Spleen (tissue), 11 donors: Measurements from ENCODE around the gene SLIT1. TPM values are rescaled to one million over a fixed set of nuclear protein-coding genes. Genes with fewer than 3 reads are reported as not detected.

Experiments
- DNase-seq: peaks from one replicate; pipeline ENCODE4 v3.0.0-alpha.2; 2020
- H3K27ac ChIP-seq, 8 donors: fragments of 200-600 bp; sonication (generic) in 7 of 8; 1 replicate in 4 of 8; 2 replicates in 4 of 8; pipeline versions ENCODE4 v1.5.0 to v1.8.0; 2016 to 2021; ENCODE audit warnings: inconsistent platforms in 4 of 8, mild to moderate bottlenecking in 4 of 8, moderate library complexity in 1 of 8
- H3K27me3 ChIP-seq, 7 donors: fragments of 200-600 bp; sonication (generic) in 6 of 7; replicated peaks in 1 of 7; 1 replicate in 4 of 7; 2 replicates in 3 of 7; pipeline versions ENCODE4 v1.5.0 to v1.8.0; 2016 to 2021; ENCODE audit warnings: inconsistent platforms in 3 of 7, mild to moderate bottlenecking in 1 of 7
- H3K36me3 ChIP-seq, 6 donors: fragments of 200-600 bp; sonication (generic) in 5 of 6; 1 replicate in 4 of 6; 2 replicates in 2 of 6; pipeline versions ENCODE4 v1.5.0 to v1.8.0; 2016 to 2021; ENCODE audit warnings: inconsistent platforms in 2 of 6
- H3K4me1 ChIP-seq, 6 donors: fragments of 200-600 bp; sonication (generic) in 5 of 6; 1 replicate in 3 of 6; 2 replicates in 3 of 6; pipeline versions ENCODE4 v1.5.0 to v1.8.0; 2016 to 2021; ENCODE audit warnings: inconsistent platforms in 3 of 6
- H3K4me3 ChIP-seq, 8 donors: fragments of 200-600 bp; sonication (generic) in 7 of 8; 1 replicate in 4 of 8; 2 replicates in 4 of 8; pipeline versions ENCODE4 v1.5.0 to v1.8.0; 2016 to 2021; ENCODE audit warnings: inconsistent platforms in 4 of 8, mild to moderate bottlenecking in 4 of 8, moderate library complexity in 2 of 8
- H3K9me3 ChIP-seq, 8 donors: fragments of 200-600 bp; sonication (generic) in 7 of 8; 1 replicate in 4 of 8; 2 replicates in 4 of 8; pipeline versions ENCODE4 v1.5.0 to v1.8.0; 2016 to 2021; ENCODE audit warnings: inconsistent platforms in 4 of 8
- POLR2A ChIP-seq, 3 donors: fragments of 450-650 bp; IDR thresholded peaks; one replicate each; pipeline ENCODE4 v1.5.1; 2017; ENCODE audit warnings: antibody characterized with exemption in 3 of 3, mild to moderate bottlenecking in 1 of 3
- POLR2AphosphoS5 ChIP-seq, 3 donors: sonication (generic); formaldehyde crosslinking; IDR thresholded peaks; one replicate each; pipeline ENCODE4 v1.5.1; 2017; ENCODE audit warnings: antibody characterized with exemption in 3 of 3
- WGBS, 5 donors: extraction: QIAGEN DNeasy Blood & Tissue Kit in 3 of 5; methylation state at CpG; one replicate each; pipeline versions ENCODE4 v1.1.5 to v1.1.7; 2013 to 2018; 5-methylcytosine and 5-hydroxymethylcytosine counted together
- intact Hi-C: fragments of 100-400 bp; cut with DNase I; formaldehyde crosslinking; loops from one replicate; pipeline ENCODE4 v1.15.0; 2023; ENCODE audit warnings: low total_unique reads
- polyA plus RNA-seq, 3 donors: library from polyadenylated mRNA; stranded (reverse); fragments of 200-250 nt; gene quantifications; one replicate each; pipeline ENCODE4 v1.2.1, GENCODE V29; 2013
- total RNA-seq, 7 donors: library from RNA; depleted of rRNA in 3 of 7; stranded (reverse); fragments of >200 nt in 3 of 7; fragmentation: NEBNext Ultra II Directional in 4 of 7; extraction: Animal tissue kit (Norgen Biotek cat#: 25700) in 4 of 7; gene quantifications; one replicate each; pipeline versions ENCODE4 v1.1.0 to v1.2.1, GENCODE V29; 2016 to 2021
- TF ChIP-seq, protein P1 (sequence below), 11 experiments: fragments of 200-600 bp in 7 of 11; fragments of 450-650 bp in 4 of 11; sonication (generic) in 4 of 11; IDR thresholded peaks in 8 of 11; conservative IDR thresholded peaks in 3 of 11; 1 replicate in 7 of 11; 2 replicates in 4 of 11; pipeline versions ENCODE4 v1.4.0 to v1.8.0; 2016 to 2021; ENCODE audit warnings: antibody characterized with exemption in 11 of 11, inconsistent platforms in 4 of 11, mild to moderate bottlenecking in 1 of 11
- donor health status: healthy with polysubstance abuse.
- donor health status: DM: no; HTN: no; CAD: no; lungs with moderate emphysema.
- donor health status: DM: no; HTN: no; CAD: no.
- donor health status: Bipolar disorder and iron deficiency.
- donor health status: healthy.
- donor health status: DM: no; HTN: no; CAD: no.
- donor health status: DM: yes; HTN: yes; CAD: no.

SLIT1 gene
- total and polyA plus RNA-seq, 10 donors = 0.11 to 0.82 (median 0.52) TPM

DNA sequence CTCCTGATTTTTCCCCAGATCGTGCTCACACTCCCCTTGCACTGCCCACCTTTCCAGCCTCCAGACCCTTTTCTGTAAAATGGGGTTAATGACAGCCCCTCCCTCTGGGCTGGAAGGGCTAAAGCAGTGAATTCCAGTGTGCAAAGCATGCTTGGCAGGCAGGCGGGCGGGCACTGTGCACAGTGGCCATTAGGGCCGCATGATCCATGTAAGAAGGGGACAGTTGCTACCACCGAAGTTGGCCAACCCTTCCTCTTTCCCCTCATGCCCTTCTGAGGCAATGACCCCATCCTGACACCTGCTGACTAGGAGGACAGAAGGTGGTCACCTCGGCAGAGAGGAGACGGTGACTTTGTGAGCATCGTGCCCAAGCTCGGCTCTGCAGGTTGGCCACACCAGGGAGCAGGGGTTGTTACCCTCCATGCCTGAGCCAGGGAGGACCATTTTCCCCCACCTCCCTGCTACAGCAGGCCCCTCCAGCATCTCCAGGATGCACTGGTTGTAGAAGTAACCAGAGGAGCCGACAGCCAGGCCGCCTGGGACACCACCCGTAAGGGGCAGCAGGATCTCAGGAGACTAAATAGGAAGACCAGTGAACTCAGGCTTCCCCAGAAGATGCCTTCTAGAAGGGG is 166.4 kb downstream of the SLIT1 start:
- no peaks in the 10 kb centered on the region for H3K9me3 ChIP-seq
- H3K36me3 ChIP-seq = no peaks in the 10 kb centered on the region
- intact Hi-C loops = no loop called here
- no peak overlapping the region for H3K4me3 ChIP-seq
- 84 to 95% (median 89%) methylated on average over 12 of the region's 12 CpGs for WGBS, 5 donors
- no peak for DNase-seq
- H3K27ac ChIP-seq = no peak overlapping the region
- H3K27me3 ChIP-seq = no peaks in the 10 kb centered on the region
- peaks cover 0 to 19% (median 3%) of the 10 kb centered on the region in 6 donors for H3K4me1 ChIP-seq
- TF ChIP-seq POLR2AphosphoS5 (IDR thresholded peaks at IDR 0.05) (no peak), POLR2A (IDR thresholded peaks at IDR 0.05) (no peak)
- TF ChIP-seq, protein P1, sequence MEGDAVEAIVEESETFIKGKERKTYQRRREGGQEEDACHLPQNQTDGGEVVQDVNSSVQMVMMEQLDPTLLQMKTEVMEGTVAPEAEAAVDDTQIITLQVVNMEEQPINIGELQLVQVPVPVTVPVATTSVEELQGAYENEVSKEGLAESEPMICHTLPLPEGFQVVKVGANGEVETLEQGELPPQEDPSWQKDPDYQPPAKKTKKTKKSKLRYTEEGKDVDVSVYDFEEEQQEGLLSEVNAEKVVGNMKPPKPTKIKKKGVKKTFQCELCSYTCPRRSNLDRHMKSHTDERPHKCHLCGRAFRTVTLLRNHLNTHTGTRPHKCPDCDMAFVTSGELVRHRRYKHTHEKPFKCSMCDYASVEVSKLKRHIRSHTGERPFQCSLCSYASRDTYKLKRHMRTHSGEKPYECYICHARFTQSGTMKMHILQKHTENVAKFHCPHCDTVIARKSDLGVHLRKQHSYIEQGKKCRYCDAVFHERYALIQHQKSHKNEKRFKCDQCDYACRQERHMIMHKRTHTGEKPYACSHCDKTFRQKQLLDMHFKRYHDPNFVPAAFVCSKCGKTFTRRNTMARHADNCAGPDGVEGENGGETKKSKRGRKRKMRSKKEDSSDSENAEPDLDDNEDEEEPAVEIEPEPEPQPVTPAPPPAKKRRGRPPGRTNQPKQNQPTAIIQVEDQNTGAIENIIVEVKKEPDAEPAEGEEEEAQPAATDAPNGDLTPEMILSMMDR (IDR thresholded peaks at IDR 0.05 in 8 of 11, conservative IDR thresholded peaks at IDR 0.05 in 3 of 11) = no peak

DNA sequence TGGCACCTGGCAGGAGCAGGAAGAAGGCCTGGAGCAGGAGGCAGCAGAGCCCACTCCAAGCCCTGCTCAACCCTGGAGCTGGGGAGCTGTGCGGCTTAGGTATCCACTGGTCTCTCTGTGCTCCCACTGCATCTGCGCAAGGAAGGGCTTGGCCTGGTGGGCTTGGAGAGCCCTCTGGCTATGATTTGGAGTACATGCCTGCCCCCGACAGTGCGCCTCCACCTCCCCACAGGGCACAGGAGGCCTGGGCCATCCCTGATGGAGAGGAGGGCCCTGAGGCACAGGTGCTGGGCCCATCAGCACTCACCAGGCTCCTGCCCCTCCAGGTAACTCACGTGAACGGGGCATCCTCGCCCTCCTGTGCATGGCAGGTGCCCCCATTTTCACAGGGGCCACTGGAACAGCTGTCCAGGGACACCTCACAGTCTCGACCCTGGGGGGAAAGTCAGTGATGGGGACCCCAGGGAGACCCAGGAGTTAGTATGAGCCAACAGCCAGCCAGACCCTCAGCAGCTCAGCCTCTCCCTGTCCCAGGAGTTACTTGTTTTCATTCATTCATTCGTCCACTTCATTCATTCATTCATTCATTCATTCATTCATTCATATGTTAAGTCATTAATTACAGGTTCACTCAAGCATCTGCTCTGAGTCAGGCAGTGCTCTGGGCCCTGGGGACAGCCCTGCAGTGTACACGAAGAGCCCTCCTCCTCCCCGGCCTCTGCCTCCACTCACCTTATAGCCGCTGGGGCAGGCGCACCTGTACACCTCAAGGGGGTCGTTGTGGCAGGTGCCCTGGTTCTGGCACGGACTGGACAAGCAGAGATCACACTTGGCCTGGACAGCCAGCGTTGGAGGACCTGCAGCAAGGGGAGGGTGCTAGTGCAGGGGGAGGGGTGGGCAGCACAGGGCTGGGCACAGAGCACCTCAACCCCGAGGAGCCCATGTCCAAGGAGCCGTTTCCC is 167.2 kb downstream of the SLIT1 start:
- TF ChIP-seq, protein P1 (IDR thresholded peaks at IDR 0.05 in 8 of 11, conservative IDR thresholded peaks at IDR 0.05 in 3 of 11) = no peak
- TF ChIP-seq POLR2A (IDR thresholded peaks at IDR 0.05) (no peak), POLR2AphosphoS5 (IDR thresholded peaks at IDR 0.05) (no peak)
- Histone ChIP-seq H3K27ac (no peak overlapping the region), H3K4me1 (peaks cover 0 to 13% (median 0%) of the 10 kb centered on the region in 6 donors), H3K4me3 (no peak overlapping the region), H3K36me3 (no peaks in the 10 kb centered on the region), H3K9me3 (no peaks in the 10 kb centered on the region), H3K27me3 (no peaks in the 10 kb centered on the region)
- DNase-seq = no peak
- intact Hi-C loops = no loop called here
- 86 to 93% (median 90%) methylated on average over 14 to 18 of the region's 18 CpGs for WGBS, 5 donors

DNA sequence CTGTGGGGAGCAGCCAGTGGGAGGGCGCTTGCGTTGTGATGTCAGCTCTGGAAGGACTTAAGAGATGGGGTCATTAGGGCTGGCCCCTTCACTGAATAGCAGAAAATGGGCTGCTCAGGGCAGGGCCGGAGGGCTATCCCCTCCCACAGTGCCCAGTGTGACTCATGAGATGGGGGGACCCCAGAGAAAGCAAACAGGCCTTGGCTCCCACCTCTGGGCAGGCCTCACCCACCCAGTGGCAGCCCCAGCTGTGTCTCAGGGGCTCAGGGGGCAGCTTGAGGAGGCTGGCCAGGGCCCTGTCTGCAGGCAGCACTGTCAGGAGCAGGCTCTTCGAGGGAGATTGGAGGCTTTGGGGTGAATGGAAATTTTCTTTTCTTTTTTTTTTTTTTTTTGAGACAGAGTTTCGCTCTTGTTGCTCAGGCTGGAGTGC is 168.3 kb downstream of the SLIT1 start:
- H3K36me3 ChIP-seq = no peaks in the 10 kb centered on the region
- peaks cover 0 to 13% (median 0%) of the 10 kb centered on the region in 6 donors for H3K4me1 ChIP-seq
- no peak for DNase-seq
- TF ChIP-seq POLR2AphosphoS5 (IDR thresholded peaks at IDR 0.05) (no peak), POLR2A (IDR thresholded peaks at IDR 0.05) (no peak)
- TF ChIP-seq, protein P1 (IDR thresholded peaks at IDR 0.05 in 8 of 11, conservative IDR thresholded peaks at IDR 0.05 in 3 of 11) = no peak
- no peaks in the 10 kb centered on the region for H3K9me3 ChIP-seq
- intact Hi-C loops = no loop called here
- 74 to 96% (median 87%) methylated on average over 5 of the region's 5 CpGs for WGBS, 5 donors
- H3K4me3 ChIP-seq = no peak overlapping the region
- H3K27me3 ChIP-seq = no peaks in the 10 kb centered on the region
- no peak overlapping the region for H3K27ac ChIP-seq
